VCaP (cell line): Measurements from ENCODE around the gene DNAH10.

ENCODE experiments used
- H3K27ac ChIP-seq: fragments of 450-650 bp; 2 replicates; pipeline ENCODE4 v1.5.1; 2017
- CTCF ChIP-seq: fragments of 450-650 bp; conservative IDR thresholded peaks from 2 replicates; pipeline ENCODE4 v1.5.1; 2017; ENCODE audit warnings: mild to moderate bottlenecking, moderate library complexity

DNAH10 gene

GRCh38 chr12:123891011-123891410 lies 128.9 kb downstream of the DNAH10 start:
- H3K27ac ChIP-seq: no peak overlapping the region
- no peak for TF ChIP-seq CTCF

GRCh38 chr12:123891516-123892179 lies 129.5 kb downstream of the DNAH10 start:
- TF ChIP-seq CTCF: no peak
- no peak overlapping the region for H3K27ac ChIP-seq

GRCh38 chr12:123892180-123892559 lies 130.1 kb downstream of the DNAH10 start:
- no peak overlapping the region for H3K27ac ChIP-seq
- TF ChIP-seq CTCF: no peak

- no peak overlapping the region for H3K27ac ChIP-seq
- no peak for TF ChIP-seq CTCF
These were observed 130.8 kb downstream of the DNAH10 start for GRCh38 chr12:123892853-123893252.

GRCh38 chr12:123893276-123893675 lies 131.2 kb downstream of the DNAH10 start:
- H3K27ac ChIP-seq: no peak overlapping the region
- no peak for TF ChIP-seq CTCF

GRCh38 chr12:123894823-123895345 lies 132.8 kb downstream of the DNAH10 start:
- no peak overlapping the region for H3K27ac ChIP-seq
- TF ChIP-seq CTCF: no peak

GRCh38 chr12:123895451-123895850 lies 133.3 kb downstream of the DNAH10 start:
- no peak overlapping the region for H3K27ac ChIP-seq
- no peak for TF ChIP-seq CTCF
